ENCODE data around the gene C6orf89.

DNA sequence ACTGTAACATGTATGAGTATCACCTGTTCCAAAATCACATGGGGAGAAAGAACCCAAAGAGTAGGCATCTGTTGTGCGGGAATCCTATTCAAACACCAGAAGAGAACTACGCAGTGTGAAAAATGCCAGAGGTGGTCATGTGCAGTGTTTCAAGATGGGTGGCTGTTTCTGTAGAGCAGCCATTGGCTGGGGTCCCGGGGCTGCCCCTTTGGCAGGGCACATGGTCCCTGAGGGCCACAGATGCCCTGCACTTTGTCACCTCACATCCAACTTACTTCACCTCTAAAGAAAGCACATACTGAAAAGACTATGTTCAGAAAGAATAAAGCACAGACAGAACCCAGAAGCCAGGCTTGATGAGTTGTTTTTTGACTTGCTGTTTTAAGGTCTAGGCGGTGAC, 87.9 kb downstream of the C6orf89 start:
- TF ChIP-seq, protein P1, sequence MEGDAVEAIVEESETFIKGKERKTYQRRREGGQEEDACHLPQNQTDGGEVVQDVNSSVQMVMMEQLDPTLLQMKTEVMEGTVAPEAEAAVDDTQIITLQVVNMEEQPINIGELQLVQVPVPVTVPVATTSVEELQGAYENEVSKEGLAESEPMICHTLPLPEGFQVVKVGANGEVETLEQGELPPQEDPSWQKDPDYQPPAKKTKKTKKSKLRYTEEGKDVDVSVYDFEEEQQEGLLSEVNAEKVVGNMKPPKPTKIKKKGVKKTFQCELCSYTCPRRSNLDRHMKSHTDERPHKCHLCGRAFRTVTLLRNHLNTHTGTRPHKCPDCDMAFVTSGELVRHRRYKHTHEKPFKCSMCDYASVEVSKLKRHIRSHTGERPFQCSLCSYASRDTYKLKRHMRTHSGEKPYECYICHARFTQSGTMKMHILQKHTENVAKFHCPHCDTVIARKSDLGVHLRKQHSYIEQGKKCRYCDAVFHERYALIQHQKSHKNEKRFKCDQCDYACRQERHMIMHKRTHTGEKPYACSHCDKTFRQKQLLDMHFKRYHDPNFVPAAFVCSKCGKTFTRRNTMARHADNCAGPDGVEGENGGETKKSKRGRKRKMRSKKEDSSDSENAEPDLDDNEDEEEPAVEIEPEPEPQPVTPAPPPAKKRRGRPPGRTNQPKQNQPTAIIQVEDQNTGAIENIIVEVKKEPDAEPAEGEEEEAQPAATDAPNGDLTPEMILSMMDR (IDR thresholded peaks at IDR 0.05 in 8 of 11, conservative IDR thresholded peaks at IDR 0.05 in 3 of 11): no peak
- no peak for TF ChIP-seq POLR2A (IDR thresholded peaks at IDR 0.05)
